ENCODE measurements around the gene MTR.

MTR gene

GRCh38 chr1:236808005-236808404 lies 12.9 kb downstream of the MTR start:
- Histone ChIP-seq H3K36me3 (replicated peaks; ENCODE audit: low read depth, low read length) (peaks cover 61% of the 10 kb centered on the region), H3K27ac (ENCODE audit: low read length) (no peak overlapping the region), H3K79me2 (ENCODE audit: low read length) (peaks cover 22% of the 10 kb centered on the region; the same call in 1 of the 2 replicates)

DNA sequence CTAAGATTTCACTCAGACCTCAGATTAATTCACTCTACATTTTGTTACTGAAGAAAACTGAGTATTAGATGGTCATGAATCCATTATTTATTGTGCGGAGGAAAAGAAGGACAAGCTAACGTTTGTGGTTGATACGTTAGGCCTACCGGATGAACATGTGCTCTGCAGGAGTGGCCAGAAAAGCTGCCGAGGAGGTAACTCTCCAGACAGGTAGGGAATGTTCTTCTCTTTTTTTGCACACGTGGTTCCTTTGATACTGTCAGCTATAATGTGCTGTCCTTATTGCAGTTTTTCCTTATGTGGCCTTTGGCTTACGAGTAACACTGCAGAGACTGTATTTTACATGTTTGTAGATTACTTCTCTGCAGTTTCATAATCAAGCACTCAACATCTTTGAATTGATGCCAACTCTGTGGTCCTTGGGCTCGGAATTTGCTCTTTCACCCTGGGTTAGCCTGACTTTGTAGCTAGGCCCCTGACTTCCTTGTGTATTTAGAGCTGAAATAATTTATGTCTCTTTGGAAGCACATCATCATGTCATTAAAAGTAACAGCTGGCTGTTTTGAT lies 13.6 kb downstream of the MTR start:
- H3K9me3 ChIP-seq (ENCODE audit: insufficient read depth, low read length) = no peaks in the 10 kb centered on the region
- no peak overlapping the region for H3K4me2 ChIP-seq (ENCODE audit: low read length)
- no peak overlapping the region for H2AFZ ChIP-seq (ENCODE audit: low read depth, low read length)
- peaks cover 64% of the 10 kb centered on the region for H3K36me3 ChIP-seq (replicated peaks; ENCODE audit: low read depth, low read length)
- no peak overlapping the region for H3K4me3 ChIP-seq (ENCODE audit: low read length)
- no peaks in the 10 kb centered on the region for H3K4me1 ChIP-seq (ENCODE audit: low read length)
- H3K9ac ChIP-seq (ENCODE audit: low read length) = no peak overlapping the region
- H3K27me3 ChIP-seq (ENCODE audit: low read depth, low read length) = no peaks in the 10 kb centered on the region
- H3K79me2 ChIP-seq (ENCODE audit: low read length) = peaks cover 16% of the 10 kb centered on the region; the same call in 1 of the 2 replicates
- H3K27ac ChIP-seq (ENCODE audit: low read length) = no peak overlapping the region
- 0 out of 2 replicates have a peak, but pooled peaks cover 7% of the 10 kb centered on the region for H4K20me1 ChIP-seq (ENCODE audit: insufficient read depth, low read length)
- no peak for TF ChIP-seq EZH2phosphoT487 (IDR thresholded peaks at IDR 0.05; ENCODE audit: low read depth)
- TF ChIP-seq CTCF (IDR thresholded peaks at IDR 0.05; ENCODE audit: low read depth, low read length) = no peak

More at GRCh38 chr1:236808005-236808404, 12.9 kb downstream of the MTR start:
- Histone ChIP-seq H3K4me3 (ENCODE audit: low read length) (no peak overlapping the region), H3K9me3 (ENCODE audit: insufficient read depth, low read length) (no peaks in the 10 kb centered on the region), H3K27me3 (ENCODE audit: low read depth, low read length) (no peaks in the 10 kb centered on the region), H3K9ac (ENCODE audit: low read length) (no peak overlapping the region), H2AFZ (ENCODE audit: low read depth, low read length) (no peak overlapping the region), H4K20me1 (ENCODE audit: insufficient read depth, low read length) (peaks cover 11% of the 10 kb centered on the region), H3K4me2 (ENCODE audit: low read length) (no peak overlapping the region), H3K4me1 (ENCODE audit: low read length) (no peaks in the 10 kb centered on the region)
- TF ChIP-seq CTCF (IDR thresholded peaks at IDR 0.05; ENCODE audit: low read depth, low read length) = no peak
- TF ChIP-seq EZH2phosphoT487 (IDR thresholded peaks at IDR 0.05; ENCODE audit: low read depth) = no peak

GRCh38 chr1:236809148-236809547 lies 14.1 kb downstream of the MTR start:
- Histone ChIP-seq H4K20me1 (ENCODE audit: insufficient read depth, low read length) (0 out of 2 replicates have a peak, but pooled peaks cover 4% of the 10 kb centered on the region), H3K4me1 (ENCODE audit: low read length) (no peaks in the 10 kb centered on the region), H3K9me3 (ENCODE audit: insufficient read depth, low read length) (no peaks in the 10 kb centered on the region), H3K4me2 (ENCODE audit: low read length) (no peak overlapping the region), H3K36me3 (replicated peaks; ENCODE audit: low read depth, low read length) (peaks cover 63% of the 10 kb centered on the region), H3K9ac (ENCODE audit: low read length) (no peak overlapping the region), H3K4me3 (ENCODE audit: low read length) (no peak overlapping the region), H3K79me2 (ENCODE audit: low read length) (peaks cover 11% of the 10 kb centered on the region; the same call in 1 of the 2 replicates), H3K27ac (ENCODE audit: low read length) (no peak overlapping the region), H3K27me3 (ENCODE audit: low read depth, low read length) (no peaks in the 10 kb centered on the region), H2AFZ (ENCODE audit: low read depth, low read length) (no peak overlapping the region)
- TF ChIP-seq EZH2phosphoT487 (IDR thresholded peaks at IDR 0.05; ENCODE audit: low read depth) = no peak
- no peak for TF ChIP-seq CTCF (IDR thresholded peaks at IDR 0.05; ENCODE audit: low read depth, low read length)

DNA sequence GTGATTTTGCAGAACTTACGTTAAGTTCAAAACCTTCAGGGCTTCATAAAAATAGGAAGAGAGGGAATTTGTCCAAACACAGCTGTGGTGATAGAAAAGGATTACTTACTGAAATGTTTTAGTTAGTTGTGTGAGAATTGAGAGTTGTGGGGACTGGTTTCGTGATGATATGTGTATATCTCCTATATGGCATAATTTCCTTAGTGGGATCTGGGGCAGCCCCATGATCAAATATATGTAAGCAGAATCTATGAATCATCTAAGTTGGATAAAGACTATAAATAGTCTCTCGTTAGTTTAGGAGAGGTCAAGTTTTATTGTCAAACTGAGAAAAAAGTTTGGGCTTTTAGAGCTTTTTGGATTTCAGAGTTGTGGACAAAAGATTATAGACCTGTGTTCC lies 14.9 kb downstream of the MTR start:
- H3K4me1 ChIP-seq (ENCODE audit: low read length) = no peaks in the 10 kb centered on the region
- H3K27ac ChIP-seq (ENCODE audit: low read length) = no peak overlapping the region
- no peak overlapping the region for H3K9ac ChIP-seq (ENCODE audit: low read length)
- H4K20me1 ChIP-seq (ENCODE audit: insufficient read depth, low read length) = 0 out of 2 replicates have a peak, but pooled peaks cover 3% of the 10 kb centered on the region
- no peak overlapping the region for H2AFZ ChIP-seq (ENCODE audit: low read depth, low read length)
- H3K4me2 ChIP-seq (ENCODE audit: low read length) = no peak overlapping the region
- no peaks in the 10 kb centered on the region for H3K27me3 ChIP-seq (ENCODE audit: low read depth, low read length)
- peaks cover 10% of the 10 kb centered on the region; the same call in 1 of the 2 replicates for H3K79me2 ChIP-seq (ENCODE audit: low read length)
- no peak overlapping the region for H3K4me3 ChIP-seq (ENCODE audit: low read length)
- H3K36me3 ChIP-seq (replicated peaks; ENCODE audit: low read depth, low read length) = peaks cover 70% of the 10 kb centered on the region
- TF ChIP-seq CTCF (IDR thresholded peaks at IDR 0.05; ENCODE audit: low read depth, low read length) (no peak), EZH2phosphoT487 (IDR thresholded peaks at IDR 0.05; ENCODE audit: low read depth) (no peak)
- H3K9me3 ChIP-seq (ENCODE audit: insufficient read depth, low read length) = no peaks in the 10 kb centered on the region
